ENCODE results near the gene B3GLCT. TPM values are rescaled to one million over a fixed set of nuclear protein-coding genes. Genes with fewer than 3 reads are reported as not detected.

Gene B3GLCT
- total and polyA plus RNA-seq, 12 donors, result 3.1 to 28.1 (median 18.8) TPM

- peak overlapping the region; percentile 72 to 99 (median 88) for H3K4me3 ChIP-seq
- H3K27me3 ChIP-seq, result no peaks in the 10 kb centered on the region
- H3K27ac ChIP-seq, result peak overlapping the region; percentile 33 to 99 (median 87)
- DNase-seq (peak; percentile 93 to 97), ATAC-seq (peak; percentile 96 to 98 (median 97))
- peaks cover 0 to 13% (median 0%) of the 10 kb centered on the region in 9 donors for H3K36me3 ChIP-seq
- intact Hi-C loops (cut with DNase I), result loop anchor here in 3 of 10 donors (1.0 to 5.0 kb wide), 3 partner anchors 35 to 41 kb away; partner anchors contain the start of gene B3GLCT (in 3 of the 3)
- peaks cover 0 to 30% (median 21%) of the 10 kb centered on the region in 9 donors for H3K4me1 ChIP-seq
- 1% methylated on average over 34 of the region's 34 CpGs for WGBS, 2 donors
- H3K9me3 ChIP-seq, result no peaks in the 10 kb centered on the region
- no peak for TF ChIP-seq CTCF (IDR thresholded peaks at IDR 0.05)
Observed at GRCh38 chr13:31162151-31163008, 37.4 kb upstream of the B3GLCT start.

- Histone ChIP-seq H3K36me3 (no peaks in the 10 kb centered on the region), H3K4me1 (peaks cover 0 to 11% (median 6%) of the 10 kb centered on the region in 9 donors), H3K9me3 (no peaks in the 10 kb centered on the region), H3K4me3 (no peak overlapping the region), H3K27me3 (no peaks in the 10 kb centered on the region), H3K27ac (no peak overlapping the region)
- ATAC-seq, result no peak
- no peak for TF ChIP-seq CTCF (IDR thresholded peaks at IDR 0.05)
- intact Hi-C loops (cut with DNase I), result no loop called here
- DNase-seq, result no peak
- WGBS, 2 donors, result 91 to 93% methylated on average over 3 of the region's 3 CpGs
Observed at GRCh38 chr13:31166591-31166990, 33.2 kb upstream of the B3GLCT start.

- no peaks in the 10 kb centered on the region for H3K9me3 ChIP-seq
- ATAC-seq (no peak), DNase-seq (no peak)
- intact Hi-C loops (cut with DNase I), result no loop called here
- H3K4me3 ChIP-seq, result no peak overlapping the region
- no peak for TF ChIP-seq CTCF (IDR thresholded peaks at IDR 0.05)
- H3K4me1 ChIP-seq, result peaks cover 0 to 11% (median 6%) of the 10 kb centered on the region in 9 donors
- no peak overlapping the region for H3K27ac ChIP-seq
- H3K27me3 ChIP-seq, result no peaks in the 10 kb centered on the region
- no peaks in the 10 kb centered on the region for H3K36me3 ChIP-seq
Observed at GRCh38 chr13:31167490-31167889, 32.3 kb upstream of the B3GLCT start.

GRCh38 chr13:31168166-31168565 is 31.6 kb upstream of the B3GLCT start:
- intact Hi-C loops (cut with DNase I), result no loop called here
- DNase-seq (no peak), ATAC-seq (no peak)
- TF ChIP-seq CTCF (IDR thresholded peaks at IDR 0.05), result no peak
- H3K4me3 ChIP-seq, result no peak overlapping the region
- WGBS, 2 donors, result 43 to 48% methylated on average over 2 of the region's 2 CpGs
- no peak overlapping the region for H3K27ac ChIP-seq
- no peaks in the 10 kb centered on the region for H3K27me3 ChIP-seq
- peaks cover 0 to 5% (median under 1%) of the 10 kb centered on the region in 9 donors for H3K4me1 ChIP-seq
- H3K36me3 ChIP-seq, result no peaks in the 10 kb centered on the region
- H3K9me3 ChIP-seq, result no peaks in the 10 kb centered on the region
